Coronary artery (tissue), 2 donors: Measurements from ENCODE around the gene ZNF853.
"Not testable (repeated sequence)": the region's sequence is repeated elsewhere in the genome, so short reads cannot be mapped to it uniquely, and the experiment has no call there.

Source experiments
- DNase-seq: peaks from one replicate; pipeline ENCODE4 v3.0.0-alpha.2; 2017; ENCODE audit warnings: low spot score
- H3K27ac ChIP-seq, 2 donors: fragments of 200-600 bp; sonication (generic); one replicate each; pipeline ENCODE4 v1.5.1; 2016 to 2019
- H3K4me3 ChIP-seq: fragments of 200-600 bp; sonication (generic); 2 replicates; pipeline ENCODE4 v1.5.1; 2016; ENCODE audit warnings: mild to moderate bottlenecking, moderate library complexity
- TF ChIP-seq, protein P1 (sequence below): fragments of 200-600 bp; sonication (generic); IDR thresholded peaks from one replicate; pipeline ENCODE4 v1.5.1; 2019; ENCODE audit warnings: antibody characterized with exemption

The ZNF853 gene

GRCh38 chr7:6628045-6628444, 12.6 kb downstream of the ZNF853 start:
- TF ChIP-seq, protein P1, sequence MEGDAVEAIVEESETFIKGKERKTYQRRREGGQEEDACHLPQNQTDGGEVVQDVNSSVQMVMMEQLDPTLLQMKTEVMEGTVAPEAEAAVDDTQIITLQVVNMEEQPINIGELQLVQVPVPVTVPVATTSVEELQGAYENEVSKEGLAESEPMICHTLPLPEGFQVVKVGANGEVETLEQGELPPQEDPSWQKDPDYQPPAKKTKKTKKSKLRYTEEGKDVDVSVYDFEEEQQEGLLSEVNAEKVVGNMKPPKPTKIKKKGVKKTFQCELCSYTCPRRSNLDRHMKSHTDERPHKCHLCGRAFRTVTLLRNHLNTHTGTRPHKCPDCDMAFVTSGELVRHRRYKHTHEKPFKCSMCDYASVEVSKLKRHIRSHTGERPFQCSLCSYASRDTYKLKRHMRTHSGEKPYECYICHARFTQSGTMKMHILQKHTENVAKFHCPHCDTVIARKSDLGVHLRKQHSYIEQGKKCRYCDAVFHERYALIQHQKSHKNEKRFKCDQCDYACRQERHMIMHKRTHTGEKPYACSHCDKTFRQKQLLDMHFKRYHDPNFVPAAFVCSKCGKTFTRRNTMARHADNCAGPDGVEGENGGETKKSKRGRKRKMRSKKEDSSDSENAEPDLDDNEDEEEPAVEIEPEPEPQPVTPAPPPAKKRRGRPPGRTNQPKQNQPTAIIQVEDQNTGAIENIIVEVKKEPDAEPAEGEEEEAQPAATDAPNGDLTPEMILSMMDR = no peak

DNA sequence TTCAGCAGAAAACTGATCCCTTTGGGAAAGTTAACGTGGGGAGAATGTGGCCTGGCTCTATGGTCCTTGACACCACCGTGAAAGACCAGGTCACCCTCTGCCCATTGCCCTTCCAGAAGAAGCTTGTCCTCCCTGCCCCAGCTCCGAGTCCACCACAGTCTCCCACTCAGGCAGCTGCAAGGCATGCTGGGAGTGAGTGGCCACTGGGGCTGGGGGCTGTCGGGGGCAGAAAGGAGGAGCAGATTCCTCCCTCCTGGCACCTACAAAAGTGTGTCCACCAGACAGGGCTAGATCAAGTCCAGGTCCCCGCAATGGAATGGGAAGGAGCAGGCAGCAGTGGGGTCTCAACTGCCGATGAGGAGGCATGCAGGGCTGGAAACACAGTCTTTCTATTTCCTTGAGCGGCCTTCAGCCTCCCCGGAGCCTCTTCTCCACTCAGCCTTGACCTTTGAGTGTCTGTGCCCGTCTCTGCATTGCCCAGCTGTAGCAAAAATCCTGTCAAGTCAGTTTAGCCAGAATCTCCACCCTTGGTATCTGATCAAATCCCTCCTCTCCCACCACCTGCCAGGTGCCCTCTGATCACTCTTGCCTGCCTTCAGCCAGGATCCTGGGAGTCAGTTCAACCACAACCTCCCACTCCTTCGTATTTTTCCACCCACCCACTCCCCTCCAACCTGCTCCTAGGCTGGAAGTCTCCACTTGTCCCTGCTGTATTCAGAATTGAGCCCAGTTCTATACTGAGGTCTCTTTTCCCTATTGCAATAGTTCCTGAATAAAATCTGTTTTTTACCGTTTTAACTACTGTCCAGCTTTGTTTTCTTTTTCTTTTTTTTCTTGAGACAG, 14.8 kb downstream of the ZNF853 start:
- H3K27ac ChIP-seq = no peak overlapping the region
- TF ChIP-seq, protein P1 = no peak
- no peak overlapping the region for H3K4me3 ChIP-seq
- no peak for DNase-seq

More at GRCh38 chr7:6628045-6628444, 12.6 kb downstream of the ZNF853 start:
- no peak for DNase-seq
- no peak overlapping the region for H3K27ac ChIP-seq
- no peak overlapping the region for H3K4me3 ChIP-seq

- Histone ChIP-seq H3K4me3 (no peak overlapping the region), H3K27ac (no peak overlapping the region)
- no peak for DNase-seq
- TF ChIP-seq, protein P1 = no peak
Measured at GRCh38 chr7:6631605-6632004, 16.2 kb downstream of the ZNF853 start.

GRCh38 chr7:6634021-6634420, 18.6 kb downstream of the ZNF853 start:
- H3K27ac ChIP-seq = no peak overlapping the region
- TF ChIP-seq, protein P1 = no peak
- H3K4me3 ChIP-seq = no peak overlapping the region
- no peak for DNase-seq

DNA sequence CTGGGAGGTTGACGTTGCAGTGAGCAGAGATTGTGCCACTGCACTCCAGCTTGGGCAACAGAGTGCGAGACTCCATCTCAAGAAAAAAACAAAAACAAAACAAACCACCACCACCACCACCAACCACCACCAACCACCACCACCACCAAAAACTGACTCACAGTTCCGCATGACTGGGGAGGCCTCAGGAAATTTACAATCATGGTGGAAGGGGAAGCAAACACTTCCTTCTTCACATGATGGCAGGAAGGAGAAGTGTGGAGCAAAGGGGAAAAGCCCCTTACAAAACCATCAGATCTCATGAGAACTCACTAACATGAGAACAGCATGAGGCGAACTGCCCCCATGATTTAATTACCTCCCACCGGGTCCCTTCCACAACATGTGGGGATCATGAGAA, 19.6 kb downstream of the ZNF853 start:
- not testable (repeated sequence) for H3K27ac ChIP-seq, DNase-seq, H3K4me3 ChIP-seq

GRCh38 chr7:6636741-6637543, 21.5 kb downstream of the ZNF853 start, which contains the start of gene ZNF316:
Gene ZNF316, plus strand, starts transcription at chr7:6637318. Its CDS starts 5,092 bp downstream, at chr7:6642410.
- peak within 1 kb of the TSS; percentile 100 for H3K4me3 ChIP-seq
- TF ChIP-seq, protein P1 = no peak
- no peak for DNase-seq
- peak within 1 kb of the TSS; percentile 66 to 93 for H3K27ac ChIP-seq

GRCh38 chr7:6637544-6638229, 22.3 kb downstream of the ZNF853 start:
- no peak for DNase-seq
- Histone ChIP-seq H3K27ac (peak overlapping the region; percentile 45 to 93), H3K4me3 (peak overlapping the region; percentile 100)
- TF ChIP-seq, protein P1 = no peak
